Natural killer cell (primary cell): ENCODE measurements around the gene RUNX3. TPM values are rescaled to one million over a fixed set of nuclear protein-coding genes. Genes with fewer than 3 reads are reported as not detected.
A peak's percentile ranks its signal among the peaks of the same experiment; 100 is the strongest.

Experiments used
- ATAC-seq, 3 donors: fragments of 150-1000 bp in 2 of 3; fragments of 200-7000 bp in 1 of 3; cut with Tn5 transposase; 1 replicate in 1 of 3; 2 replicates in 2 of 3; pipeline ENCODE4 v1.10.0; 2021; ENCODE audit warnings: mild to moderate bottlenecking in 2 of 3, moderate library complexity in 2 of 3
- DNase-seq, 2 donors: peaks; one replicate each; pipeline versions ENCODE4 v3.0.0 to v3.0.0-alpha.2; 2013 to 2021; ENCODE audit warnings: mixed read lengths in 1 of 2
- H3K27ac ChIP-seq: one replicate; pipeline ENCODE4 v1.5.1; 2013; ENCODE audit warnings: mild to moderate bottlenecking, low read length
- H3K27me3 ChIP-seq: one replicate; pipeline ENCODE4 v1.6.1; 2013; ENCODE audit warnings: low read length; ENCODE audit not compliant: control insufficient read depth, insufficient read depth
- H3K36me3 ChIP-seq: one replicate; pipeline ENCODE4 v1.6.1; 2013; ENCODE audit warnings: low read length; ENCODE audit not compliant: control insufficient read depth, insufficient read depth
- H3K4me1 ChIP-seq: one replicate; pipeline ENCODE4 v1.6.1; 2013; ENCODE audit warnings: low read length; ENCODE audit not compliant: control insufficient read depth, insufficient read depth
- H3K4me3 ChIP-seq: one replicate; pipeline ENCODE4 v1.5.1; 2013; ENCODE audit warnings: low read length
- H3K9me3 ChIP-seq: one replicate; pipeline ENCODE4 v1.6.1; 2013; ENCODE audit warnings: low read length; ENCODE audit not compliant: control insufficient read depth, insufficient read depth
- H3K27ac Mint-ChIP-seq, 2 donors: one replicate each; pipeline ENCODE4 v1.8.0; 2022; ENCODE audit warnings: mild to moderate bottlenecking in 2 of 2, mixed read lengths in 2 of 2, moderate library complexity in 1 of 2
- H3K27me3 Mint-ChIP-seq, 2 donors: one replicate each; pipeline ENCODE4 v1.8.0; 2022; ENCODE audit warnings: low read depth in 2 of 2, mixed read lengths in 2 of 2
- H3K36me3 Mint-ChIP-seq: one replicate; pipeline ENCODE4 v1.8.0; 2022; ENCODE audit warnings: mixed read lengths
- H3K4me1 Mint-ChIP-seq, 2 donors: one replicate each; pipeline ENCODE4 v1.8.0; 2022; ENCODE audit warnings: mixed read lengths in 2 of 2
- H3K4me3 Mint-ChIP-seq: one replicate; pipeline ENCODE4 v1.8.0; 2022; ENCODE audit warnings: mild to moderate bottlenecking, moderate library complexity, mixed read lengths
- H3K9me3 Mint-ChIP-seq, 2 donors: one replicate each; pipeline ENCODE4 v1.8.0; 2022; ENCODE audit warnings: mixed read lengths in 2 of 2
- CTCF ChIP-seq: fragments of 200-600 bp; IDR thresholded peaks from one replicate; pipeline ENCODE4 v1.8.0; 2022; ENCODE audit warnings: antibody characterized with exemption
- WGBS: methylation state at CpG from one replicate; pipeline ENCODE4 v1.1.7; 2013; ENCODE audit warnings: missing lambda C conversion rate; ENCODE audit not compliant: insufficient coverage; 5-methylcytosine and 5-hydroxymethylcytosine counted together
- intact Hi-C: fragments of 100-400 bp; cut with micrococcal nuclease; formaldehyde crosslinking; loops from one replicate; pipeline ENCODE4 v1.14.2; 2022
- total RNA-seq, 4 donors: library from RNA; stranded (reverse); fragments of 120-200 nt in 1 of 4; gene quantifications; one replicate each; pipeline versions ENCODE4 v1.2.3 to v1.2.4, GENCODE V29; 2013 to 2022

Gene RUNX3
- total RNA-seq, 3 donors from 2014 or later (not counting 1 experiment from before 2014, with no cell fraction given), result 537 to 630 (median 601) TPM

GRCh38 chr1:24913274-24913604, 16.8 kb downstream of the RUNX3 start:
- no peak for TF ChIP-seq CTCF
- Histone ChIP-seq H3K27me3 (no peaks in the 10 kb centered on the region), H3K36me3 (peaks cover 82% of the 10 kb centered on the region), H3K9me3 (no peaks in the 10 kb centered on the region), H3K4me1 (peaks cover 100% of the 10 kb centered on the region), H3K4me3 (no peak overlapping the region), H3K27ac (peak overlapping the region; percentile 100)
- ATAC-seq (no peak), DNase-seq (no peak)
- Mint-ChIP-seq H3K4me1 (peaks cover 94 to 96% of the 10 kb centered on the region in 2 donors), H3K9me3 (no peaks in the 10 kb centered on the region), H3K36me3 (peaks cover 14% of the 10 kb centered on the region), H3K27me3 (no peaks in the 10 kb centered on the region), H3K27ac (peak overlapping the region; percentile 99), H3K4me3 (peak overlapping the region; percentile 89)
- intact Hi-C loops, result loop anchor here (5.0 kb wide), 1 partner anchor 54 kb away; no protein-coding TSS in a partner anchor
- WGBS, result 37% methylated on average over 2 of the region's 2 CpGs

- peaks cover 94 to 96% of the 10 kb centered on the region in 2 donors for H3K4me1 Mint-ChIP-seq
- H3K9me3 ChIP-seq, result no peaks in the 10 kb centered on the region
- no peaks in the 10 kb centered on the region for H3K9me3 Mint-ChIP-seq
- H3K27ac Mint-ChIP-seq, result peak overlapping the region; percentile 99
- peak overlapping the region; percentile 89 for H3K4me3 Mint-ChIP-seq
- no peak for TF ChIP-seq CTCF
- peak overlapping the region; percentile 100 for H3K27ac ChIP-seq
- ATAC-seq (peak; percentile 18 to 37 (median 19)), DNase-seq (peak; percentile 61 to 70)
- no peaks in the 10 kb centered on the region for H3K27me3 Mint-ChIP-seq
- peaks cover 20% of the 10 kb centered on the region for H3K36me3 Mint-ChIP-seq
- no peak overlapping the region for H3K4me3 ChIP-seq
- H3K4me1 ChIP-seq, result peaks cover 100% of the 10 kb centered on the region
- no peaks in the 10 kb centered on the region for H3K27me3 ChIP-seq
- peaks cover 82% of the 10 kb centered on the region for H3K36me3 ChIP-seq
- intact Hi-C loops, result loop anchor here (5.0 kb wide), 1 partner anchor 55 kb away; no protein-coding TSS in a partner anchor
- WGBS, result 51% methylated on average over 13 of the region's 13 CpGs
These were observed 17.5 kb downstream of the RUNX3 start for GRCh38 chr1:24912376-24913273.

- intact Hi-C loops, result loop anchor here (1.0 to 5.0 kb wide), 8 partner anchors 14 to 188 kb away; no protein-coding TSS in a partner anchor
- H3K36me3 ChIP-seq, result peaks cover 82% of the 10 kb centered on the region
- Mint-ChIP-seq H3K27ac (peak overlapping the region; percentile 99), H3K36me3 (peaks cover 24% of the 10 kb centered on the region), H3K27me3 (no peaks in the 10 kb centered on the region), H3K4me1 (peaks cover 89 to 94% of the 10 kb centered on the region in 2 donors), H3K4me3 (peak overlapping the region; percentile 83), H3K9me3 (no peaks in the 10 kb centered on the region)
- 51% methylated on average over 20 of the region's 20 CpGs for WGBS
- peak overlapping the region; percentile 100 for H3K27ac ChIP-seq
- H3K4me1 ChIP-seq, result peaks cover 99% of the 10 kb centered on the region
- ATAC-seq, result no peak
- no peaks in the 10 kb centered on the region for H3K27me3 ChIP-seq
- no peaks in the 10 kb centered on the region for H3K9me3 ChIP-seq
- peak in 1 of 2 donors; percentile 55 for DNase-seq
- no peak overlapping the region for H3K4me3 ChIP-seq
- no peak for TF ChIP-seq CTCF
These were observed 18.4 kb downstream of the RUNX3 start for GRCh38 chr1:24911651-24912155.
